ENCODE measurements around the gene TDRD6.

TDRD6 gene

GRCh38 chr6:46719099-46719498, 31.4 kb downstream of the TDRD6 start:
- Histone ChIP-seq H3K27me3 (no peaks in the 10 kb centered on the region), H3K9me3 (no peaks in the 10 kb centered on the region), H3K4me3 (ENCODE audit: low read depth in 1 of 2, low read length in 1 of 2) (no peak overlapping the region), H3K27ac (no peak overlapping the region), H3K36me3 (no peaks in the 10 kb centered on the region), H3K4me1 (ENCODE audit: control insufficient read depth in 1 of 2, insufficient read depth in 1 of 2, low read depth in 1 of 2, low read length in 1 of 2) (no peaks in the 10 kb centered on the region)
- no peak for TF ChIP-seq CTCF (IDR thresholded peaks at IDR 0.05)

- Histone ChIP-seq H3K27me3 (no peaks in the 10 kb centered on the region), H3K9me3 (no peaks in the 10 kb centered on the region), H3K27ac (no peak overlapping the region), H3K4me3 (ENCODE audit: low read depth in 1 of 2, low read length in 1 of 2) (no peak overlapping the region), H3K36me3 (no peaks in the 10 kb centered on the region), H3K4me1 (ENCODE audit: control insufficient read depth in 1 of 2, insufficient read depth in 1 of 2, low read depth in 1 of 2, low read length in 1 of 2) (no peaks in the 10 kb centered on the region)
- TF ChIP-seq CTCF (IDR thresholded peaks at IDR 0.05) = no peak
Measured at GRCh38 chr6:46720401-46720800, 32.7 kb downstream of the TDRD6 start.

GRCh38 chr6:46729787-46730326, 42.2 kb downstream of the TDRD6 start:
- no peaks in the 10 kb centered on the region for H3K9me3 ChIP-seq
- no peak overlapping the region for H3K4me3 ChIP-seq (ENCODE audit: low read depth in 1 of 2, low read length in 1 of 2)
- no peak for TF ChIP-seq CTCF (IDR thresholded peaks at IDR 0.05)
- H3K4me1 ChIP-seq (ENCODE audit: control insufficient read depth in 1 of 2, insufficient read depth in 1 of 2, low read depth in 1 of 2, low read length in 1 of 2) = peaks cover under 1 to 4% of the 10 kb centered on the region in 2 experiments
- no peaks in the 10 kb centered on the region for H3K36me3 ChIP-seq
- H3K27me3 ChIP-seq = peaks cover 33% of the 10 kb centered on the region
- H3K27ac ChIP-seq = no peak overlapping the region

- H3K36me3 ChIP-seq = no peaks in the 10 kb centered on the region
- H3K27me3 ChIP-seq = peaks cover 44% of the 10 kb centered on the region
- H3K4me1 ChIP-seq (ENCODE audit: control insufficient read depth in 1 of 2, insufficient read depth in 1 of 2, low read depth in 1 of 2, low read length in 1 of 2) = peaks cover 5 to 8% of the 10 kb centered on the region in 2 experiments
- H3K9me3 ChIP-seq = no peaks in the 10 kb centered on the region
- no peak overlapping the region for H3K4me3 ChIP-seq (ENCODE audit: low read depth in 1 of 2, low read length in 1 of 2)
- TF ChIP-seq CTCF (IDR thresholded peaks at IDR 0.05) = no peak
- no peak overlapping the region for H3K27ac ChIP-seq
Measured at GRCh38 chr6:46730921-46731461, 43.3 kb downstream of the TDRD6 start.

GRCh38 chr6:46733341-46733801, 45.7 kb downstream of the TDRD6 start:
- H3K27ac ChIP-seq = no peak overlapping the region
- no peaks in the 10 kb centered on the region for H3K9me3 ChIP-seq
- H3K27me3 ChIP-seq = peaks cover 68% of the 10 kb centered on the region
- H3K4me3 ChIP-seq (ENCODE audit: low read depth in 1 of 2, low read length in 1 of 2) = no peak overlapping the region
- no peaks in the 10 kb centered on the region for H3K36me3 ChIP-seq
- no peak for TF ChIP-seq CTCF (IDR thresholded peaks at IDR 0.05)
- peaks cover 5 to 8% of the 10 kb centered on the region in 2 experiments for H3K4me1 ChIP-seq (ENCODE audit: control insufficient read depth in 1 of 2, insufficient read depth in 1 of 2, low read depth in 1 of 2, low read length in 1 of 2)
